ENCODE results near the gene GSTO1. TPM values are rescaled to one million over a fixed set of nuclear protein-coding genes. Genes with fewer than 3 reads are reported as not detected.

The GSTO1 gene
- total and polyA plus RNA-seq, 3 donors from 2014 or later: 10.0 to 35.2 (median 16.4) TPM

GRCh38 chr10:104309980-104310978 is 55.6 kb downstream of the GSTO1 start:
- H3K36me3 ChIP-seq (ENCODE audit: low read depth, missing control alignments): no peaks in the 10 kb centered on the region
- TF ChIP-seq, protein P1, sequence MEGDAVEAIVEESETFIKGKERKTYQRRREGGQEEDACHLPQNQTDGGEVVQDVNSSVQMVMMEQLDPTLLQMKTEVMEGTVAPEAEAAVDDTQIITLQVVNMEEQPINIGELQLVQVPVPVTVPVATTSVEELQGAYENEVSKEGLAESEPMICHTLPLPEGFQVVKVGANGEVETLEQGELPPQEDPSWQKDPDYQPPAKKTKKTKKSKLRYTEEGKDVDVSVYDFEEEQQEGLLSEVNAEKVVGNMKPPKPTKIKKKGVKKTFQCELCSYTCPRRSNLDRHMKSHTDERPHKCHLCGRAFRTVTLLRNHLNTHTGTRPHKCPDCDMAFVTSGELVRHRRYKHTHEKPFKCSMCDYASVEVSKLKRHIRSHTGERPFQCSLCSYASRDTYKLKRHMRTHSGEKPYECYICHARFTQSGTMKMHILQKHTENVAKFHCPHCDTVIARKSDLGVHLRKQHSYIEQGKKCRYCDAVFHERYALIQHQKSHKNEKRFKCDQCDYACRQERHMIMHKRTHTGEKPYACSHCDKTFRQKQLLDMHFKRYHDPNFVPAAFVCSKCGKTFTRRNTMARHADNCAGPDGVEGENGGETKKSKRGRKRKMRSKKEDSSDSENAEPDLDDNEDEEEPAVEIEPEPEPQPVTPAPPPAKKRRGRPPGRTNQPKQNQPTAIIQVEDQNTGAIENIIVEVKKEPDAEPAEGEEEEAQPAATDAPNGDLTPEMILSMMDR (IDR thresholded peaks at IDR 0.05): no peak
- TF ChIP-seq POLR2A (IDR thresholded peaks at IDR 0.05): no peak
- intact Hi-C loops (cut with DNase I; ENCODE audit: low total_unique reads): no loop called here
- peak overlapping the region; percentile 46 to 69 for H3K27ac ChIP-seq
- 67 to 79% methylated on average over 15 of the region's 15 CpGs for WGBS, 2 donors
- peaks cover 20% of the 10 kb centered on the region for H3K4me1 ChIP-seq
- H3K4me3 ChIP-seq: no peak overlapping the region
- no peaks in the 10 kb centered on the region for H3K9me3 ChIP-seq
- H3K27me3 ChIP-seq: no peaks in the 10 kb centered on the region
- peak; percentile 69 for DNase-seq

DNA sequence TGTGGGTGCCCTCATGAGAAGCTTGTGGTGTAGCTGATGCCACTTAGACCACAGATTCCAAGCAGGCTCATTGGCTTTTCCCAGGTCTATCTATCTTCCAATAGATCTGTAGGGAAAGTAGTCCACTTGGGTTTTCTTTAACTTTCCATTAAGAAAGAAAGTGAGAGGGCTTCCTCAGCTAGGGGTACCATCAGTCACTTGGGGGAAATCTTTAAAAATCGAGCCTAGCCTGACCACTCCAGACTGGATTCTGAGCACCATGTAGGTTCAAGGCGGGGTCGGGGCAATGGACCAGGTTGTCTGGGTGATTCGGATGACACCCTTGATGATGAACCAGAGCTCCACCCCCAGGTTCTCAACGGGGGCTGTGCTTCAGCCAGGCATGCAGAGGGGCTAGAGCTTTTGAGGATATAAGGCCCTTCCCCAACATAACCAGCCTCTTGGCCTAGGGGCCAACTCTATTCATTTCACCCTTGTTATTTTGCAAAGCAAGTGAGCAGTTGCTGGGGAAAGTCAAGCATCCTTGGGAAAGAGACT is 56.6 kb downstream of the GSTO1 start:
- no peak for DNase-seq
- Histone ChIP-seq H3K36me3 (ENCODE audit: low read depth, missing control alignments) (no peaks in the 10 kb centered on the region), H3K27ac (no peak overlapping the region), H3K27me3 (no peaks in the 10 kb centered on the region), H3K4me3 (no peak overlapping the region), H3K9me3 (no peaks in the 10 kb centered on the region), H3K4me1 (peaks cover 14% of the 10 kb centered on the region)
- intact Hi-C loops (cut with DNase I; ENCODE audit: low total_unique reads): no loop called here
- TF ChIP-seq POLR2A (IDR thresholded peaks at IDR 0.05): no peak
- TF ChIP-seq, protein P1 (IDR thresholded peaks at IDR 0.05): no peak
- 80 to 89% methylated on average over 5 of the region's 5 CpGs for WGBS, 2 donors

- 86 to 91% methylated on average over 25 to 38 of the region's 43 CpGs for WGBS, 2 donors
- TF ChIP-seq, protein P1 (IDR thresholded peaks at IDR 0.05): no peak
- TF ChIP-seq POLR2A (IDR thresholded peaks at IDR 0.05): no peak
- no peak for DNase-seq
- H3K27ac ChIP-seq: no peak overlapping the region
- no peaks in the 10 kb centered on the region for H3K9me3 ChIP-seq
- H3K36me3 ChIP-seq (ENCODE audit: low read depth, missing control alignments): no peaks in the 10 kb centered on the region
- H3K4me3 ChIP-seq: no peak overlapping the region
- no peaks in the 10 kb centered on the region for H3K27me3 ChIP-seq
- intact Hi-C loops (cut with DNase I; ENCODE audit: low total_unique reads): no loop called here
- H3K4me1 ChIP-seq: peaks cover 42% of the 10 kb centered on the region
Measured at GRCh38 chr10:104314591-104315485, 60.1 kb downstream of the GSTO1 start.

- intact Hi-C loops (cut with DNase I; ENCODE audit: low total_unique reads): no loop called here
- no peak for DNase-seq
- Histone ChIP-seq H3K27ac (no peak overlapping the region), H3K4me3 (no peak overlapping the region), H3K27me3 (no peaks in the 10 kb centered on the region), H3K4me1 (peaks cover 40% of the 10 kb centered on the region), H3K9me3 (no peaks in the 10 kb centered on the region), H3K36me3 (ENCODE audit: low read depth, missing control alignments) (no peaks in the 10 kb centered on the region)
- TF ChIP-seq, protein P1 (IDR thresholded peaks at IDR 0.05): no peak
- no peak for TF ChIP-seq POLR2A (IDR thresholded peaks at IDR 0.05)
- WGBS, 2 donors: 58 to 97% methylated on average over 19 to 21 of the region's 22 CpGs
Measured at GRCh38 chr10:104315486-104315921, 60.8 kb downstream of the GSTO1 start.

Data from testis (tissue), 3 donors.